ENCODE data around the gene PTBP1. TPM values are rescaled to one million over a fixed set of nuclear protein-coding genes. Genes with fewer than 3 reads are reported as not detected.

Gene PTBP1
- total and polyA plus RNA-seq, 9 of the 15 experiments (the other 6 are each of a cell fraction or from before 2014, with no cell fraction given): 14.0 to 759 (median 234) TPM

DNA sequence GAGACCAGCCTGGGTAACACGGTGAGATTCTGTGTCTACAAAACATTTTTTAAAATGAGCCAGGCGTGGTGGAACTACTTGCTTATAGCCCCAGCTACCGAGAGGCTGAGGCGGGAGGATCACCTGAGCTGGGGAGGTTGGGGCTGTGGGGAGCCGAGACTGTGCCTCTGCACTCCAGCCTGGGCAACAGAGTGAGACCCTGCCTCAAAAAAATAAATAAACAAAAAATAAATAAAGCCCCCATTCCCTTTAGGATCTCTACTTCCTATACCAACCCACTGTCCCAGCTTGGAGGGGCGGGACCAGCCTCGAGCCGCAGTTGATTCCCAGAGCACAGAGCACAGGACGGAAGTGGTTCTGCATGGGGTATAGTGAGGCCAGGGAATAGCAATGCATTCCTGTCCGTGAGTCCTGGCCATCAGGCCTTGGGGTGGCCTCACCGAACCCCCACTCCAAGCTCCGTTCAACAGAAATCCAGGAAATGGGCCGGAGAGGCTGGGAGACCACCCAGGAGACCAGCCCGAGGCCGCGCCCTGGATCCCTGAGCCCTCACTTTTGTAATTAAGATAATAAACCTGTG, 4.9 kb upstream of the PTBP1 start (continued):
- TF ChIP-seq ZKSCAN1 (IDR thresholded peaks at IDR 0.05; ENCODE audit: low read depth, low read length) (no peak), PPARD (CRISPR knock-in tag; IDR thresholded peaks at IDR 0.05) (no peak), IRF2 (CRISPR knock-in tag; IDR thresholded peaks at IDR 0.05) (no peak), STAG1 (CRISPR knock-in tag; IDR thresholded peaks at IDR 0.05; ENCODE audit: borderline replicate concordance) (no peak), KAT8 (IDR thresholded peaks at IDR 0.05; ENCODE audit: low read depth) (no peak), ZNF76 (CRISPR knock-in tag; IDR thresholded peaks at IDR 0.05; ENCODE audit: borderline replicate concordance) (no peak), TAF7 (tag; IDR thresholded peaks at IDR 0.05) (no peak), TCF7L2 (IDR thresholded peaks at IDR 0.05; ENCODE audit: low read depth, low read length) (no peak), FOXA1 (IDR thresholded peaks at IDR 0.05; ENCODE audit: borderline replicate concordance) (no peak), SPI1 (IDR thresholded peaks at IDR 0.05; ENCODE audit: borderline replicate concordance, low read depth, low read length) (peak; percentile 77), SRSF9 (IDR thresholded peaks at IDR 0.05; ENCODE audit: borderline replicate concordance, low read depth, low read length) (no peak), ZNF589 (CRISPR knock-in tag; IDR thresholded peaks at IDR 0.05; ENCODE audit: low read depth) (peak; percentile 24; the same call in 1 of the 2 replicates), ZNF699 (CRISPR knock-in tag; IDR thresholded peaks at IDR 0.05; ENCODE audit: insufficient replicate concordance) (no peak), ZNF133 (CRISPR knock-in tag; IDR thresholded peaks at IDR 0.05) (no peak), GABPA (tag; conservative IDR thresholded peaks at IDR 0.05; ENCODE audit: low read depth) (peak; percentile 17; the same call in 1 of the 2 replicates), CTCFL (IDR thresholded peaks at IDR 0.05; ENCODE audit: borderline replicate concordance, insufficient read depth, low read depth, low read length, poor library complexity, severe bottlenecking) (no peak), ZNF431 (CRISPR knock-in tag; IDR thresholded peaks at IDR 0.05) (no peak), SMARCA5 (IDR thresholded peaks at IDR 0.05) (no peak), DACH1 (IDR thresholded peaks at IDR 0.05; ENCODE audit: partially characterized antibody) (no peak), CBX2 (IDR thresholded peaks at IDR 0.05; ENCODE audit: insufficient read depth, low read length, poor library complexity, severe bottlenecking) (no peak)
- TF ChIP-seq, protein P1, sequence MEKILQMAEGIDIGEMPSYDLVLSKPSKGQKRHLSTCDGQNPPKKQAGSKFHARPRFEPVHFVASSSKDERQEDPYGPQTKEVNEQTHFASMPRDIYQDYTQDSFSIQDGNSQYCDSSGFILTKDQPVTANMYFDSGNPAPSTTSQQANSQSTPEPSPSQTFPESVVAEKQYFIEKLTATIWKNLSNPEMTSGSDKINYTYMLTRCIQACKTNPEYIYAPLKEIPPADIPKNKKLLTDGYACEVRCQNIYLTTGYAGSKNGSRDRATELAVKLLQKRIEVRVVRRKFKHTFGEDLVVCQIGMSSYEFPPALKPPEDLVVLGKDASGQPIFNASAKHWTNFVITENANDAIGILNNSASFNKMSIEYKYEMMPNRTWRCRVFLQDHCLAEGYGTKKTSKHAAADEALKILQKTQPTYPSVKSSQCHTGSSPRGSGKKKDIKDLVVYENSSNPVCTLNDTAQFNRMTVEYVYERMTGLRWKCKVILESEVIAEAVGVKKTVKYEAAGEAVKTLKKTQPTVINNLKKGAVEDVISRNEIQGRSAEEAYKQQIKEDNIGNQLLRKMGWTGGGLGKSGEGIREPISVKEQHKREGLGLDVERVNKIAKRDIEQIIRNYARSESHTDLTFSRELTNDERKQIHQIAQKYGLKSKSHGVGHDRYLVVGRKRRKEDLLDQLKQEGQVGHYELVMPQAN (IDR thresholded peaks at IDR 0.05; ENCODE audit: borderline replicate concordance): no peak
- TF ChIP-seq, protein P2, sequence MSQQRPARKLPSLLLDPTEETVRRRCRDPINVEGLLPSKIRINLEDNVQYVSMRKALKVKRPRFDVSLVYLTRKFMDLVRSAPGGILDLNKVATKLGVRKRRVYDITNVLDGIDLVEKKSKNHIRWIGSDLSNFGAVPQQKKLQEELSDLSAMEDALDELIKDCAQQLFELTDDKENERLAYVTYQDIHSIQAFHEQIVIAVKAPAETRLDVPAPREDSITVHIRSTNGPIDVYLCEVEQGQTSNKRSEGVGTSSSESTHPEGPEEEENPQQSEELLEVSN (IDR thresholded peaks at IDR 0.05; ENCODE audit: borderline replicate concordance in 1 of 2, extremely low read depth in 1 of 2, insufficient read depth in 1 of 2, insufficient read length in 1 of 2, low read depth in 1 of 2, low read length in 1 of 2, poor library complexity in 1 of 2, severe bottlenecking in 1 of 2): peak in 1 of 2 experiments; percentile 44
- TF ChIP-seq, protein P3, sequence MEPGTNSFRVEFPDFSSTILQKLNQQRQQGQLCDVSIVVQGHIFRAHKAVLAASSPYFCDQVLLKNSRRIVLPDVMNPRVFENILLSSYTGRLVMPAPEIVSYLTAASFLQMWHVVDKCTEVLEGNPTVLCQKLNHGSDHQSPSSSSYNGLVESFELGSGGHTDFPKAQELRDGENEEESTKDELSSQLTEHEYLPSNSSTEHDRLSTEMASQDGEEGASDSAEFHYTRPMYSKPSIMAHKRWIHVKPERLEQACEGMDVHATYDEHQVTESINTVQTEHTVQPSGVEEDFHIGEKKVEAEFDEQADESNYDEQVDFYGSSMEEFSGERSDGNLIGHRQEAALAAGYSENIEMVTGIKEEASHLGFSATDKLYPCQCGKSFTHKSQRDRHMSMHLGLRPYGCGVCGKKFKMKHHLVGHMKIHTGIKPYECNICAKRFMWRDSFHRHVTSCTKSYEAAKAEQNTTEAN (CRISPR knock-in tag; IDR thresholded peaks at IDR 0.05): no peak

Measured in K562 (cell line).